Stimulated activated CD4-positive, alpha-beta T cell treated with anti-CD3 and anti-CD28 coated beads, Interleukin-4, amount 100 ng/mL, for 1 hour (primary cell): ENCODE measurements around the gene KIAA1549.

Source experiments
- DNase-seq: peaks from one replicate; pipeline ENCODE4 v3.0.0-alpha.2; 2020

The KIAA1549 gene

DNA sequence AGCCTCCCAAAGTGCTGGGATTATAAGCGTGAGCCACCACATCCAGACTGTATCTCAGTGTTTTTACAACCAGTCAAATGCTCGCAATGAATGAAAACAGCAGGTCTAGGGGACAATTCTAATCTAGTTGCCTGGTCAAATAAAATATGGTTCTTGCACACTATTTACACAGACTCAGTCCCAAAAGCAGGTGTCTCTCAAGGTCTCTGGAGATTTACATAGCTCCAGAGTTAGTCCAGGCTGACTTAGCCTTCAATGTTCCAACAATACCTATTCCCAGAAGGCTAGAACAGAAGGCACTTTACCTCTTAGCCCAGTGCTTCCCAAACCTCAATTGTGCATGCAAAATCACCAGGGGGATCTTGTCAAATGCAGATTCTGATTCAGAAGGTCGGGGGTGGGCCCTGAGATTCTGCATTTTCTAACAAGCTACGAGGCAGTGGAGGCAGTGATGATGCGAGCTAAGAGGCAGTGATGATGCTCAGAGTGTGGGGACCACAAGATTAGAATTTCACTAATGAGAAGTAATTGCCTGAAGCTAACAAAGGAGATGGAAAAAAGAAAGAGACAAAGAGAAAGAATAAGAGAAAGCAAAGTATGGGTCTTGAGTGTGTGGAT lies 6.4 kb downstream of the KIAA1549 start:
- DNase-seq = no peak

GRCh38 chr7:138974103-138974502 lies 7.1 kb downstream of the KIAA1549 start:
- no peak for DNase-seq

DNA sequence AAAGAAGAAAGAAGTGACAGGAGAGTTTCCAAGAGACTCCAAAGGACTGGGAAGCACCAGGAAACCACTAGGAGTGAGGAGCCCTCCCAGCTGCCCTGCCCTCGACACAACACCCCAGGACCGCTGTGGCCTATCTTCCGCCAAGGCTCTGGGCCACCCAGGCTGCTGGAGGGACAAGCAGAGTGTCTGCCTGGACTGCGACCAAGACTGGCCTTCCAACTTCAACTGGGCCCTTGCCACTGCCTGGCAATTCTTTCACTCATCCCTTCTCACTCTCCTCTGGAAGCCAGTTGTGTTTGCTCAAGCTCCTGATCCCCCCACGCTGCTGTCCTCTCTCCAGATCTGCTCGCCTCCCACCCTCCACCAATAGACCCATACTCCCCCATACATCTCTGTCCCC lies 10.2 kb downstream of the KIAA1549 start:
- DNase-seq = no peak

DNA sequence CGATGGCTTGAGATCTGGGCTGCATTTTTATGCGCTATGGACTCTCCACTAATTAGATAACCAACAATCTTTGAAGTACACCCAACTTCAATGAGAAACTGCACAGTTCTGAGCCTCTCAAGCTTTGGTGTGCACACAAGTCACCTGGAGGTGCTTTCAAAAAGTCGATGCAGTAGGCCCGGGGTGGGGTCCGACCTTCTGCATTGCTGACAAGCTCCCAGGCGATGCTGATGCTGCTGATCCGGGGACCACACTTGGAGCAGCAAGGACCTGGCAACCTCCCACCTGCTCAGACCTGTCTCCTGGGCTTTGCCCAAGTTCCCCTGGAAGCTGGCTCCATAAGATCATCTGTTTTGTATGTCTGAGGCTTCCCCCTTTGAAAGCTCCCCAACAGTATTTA lies 10.7 kb downstream of the KIAA1549 start:
- no peak for DNase-seq

DNA sequence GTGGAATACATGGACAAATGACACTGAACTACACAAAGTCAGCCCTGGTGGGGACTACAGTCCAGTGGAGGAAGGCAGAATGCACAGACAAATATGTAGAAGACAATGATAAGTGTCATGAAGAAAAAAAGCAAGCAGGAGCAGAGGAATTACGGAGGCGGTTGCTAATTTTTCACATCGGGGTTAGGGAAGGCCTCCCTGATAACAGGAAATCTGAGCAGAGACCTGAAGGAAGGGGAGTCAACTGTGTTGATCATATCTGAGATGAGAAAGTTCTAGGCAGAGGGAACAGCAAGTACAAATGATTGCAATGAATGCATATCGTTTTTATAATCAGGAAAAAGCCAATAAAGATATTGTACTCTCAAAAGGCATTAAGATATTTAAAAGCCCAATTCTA lies 14.0 kb downstream of the KIAA1549 start:
- DNase-seq = no peak

GRCh38 chr7:138964624-138965436 lies 16.4 kb downstream of the KIAA1549 start:
- DNase-seq = no peak

DNA sequence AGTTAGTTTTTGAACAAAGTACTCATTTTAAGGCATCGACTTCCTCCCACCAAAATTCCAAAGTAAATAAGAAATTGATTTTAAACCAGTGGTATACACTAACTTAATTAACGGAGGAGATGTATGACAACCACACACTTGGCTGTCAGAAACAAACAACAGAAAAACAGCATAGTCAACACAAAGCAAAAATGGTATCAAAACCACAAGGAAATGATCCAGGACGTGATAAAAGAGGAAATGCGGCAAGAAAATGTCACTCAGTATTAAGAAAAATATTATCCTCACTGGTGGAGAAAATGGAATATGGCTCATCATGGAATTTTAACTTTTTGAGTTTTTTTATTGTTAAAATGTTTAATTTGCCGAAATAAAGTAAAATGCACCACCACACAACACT lies 17.5 kb downstream of the KIAA1549 start:
- DNase-seq = no peak

DNA sequence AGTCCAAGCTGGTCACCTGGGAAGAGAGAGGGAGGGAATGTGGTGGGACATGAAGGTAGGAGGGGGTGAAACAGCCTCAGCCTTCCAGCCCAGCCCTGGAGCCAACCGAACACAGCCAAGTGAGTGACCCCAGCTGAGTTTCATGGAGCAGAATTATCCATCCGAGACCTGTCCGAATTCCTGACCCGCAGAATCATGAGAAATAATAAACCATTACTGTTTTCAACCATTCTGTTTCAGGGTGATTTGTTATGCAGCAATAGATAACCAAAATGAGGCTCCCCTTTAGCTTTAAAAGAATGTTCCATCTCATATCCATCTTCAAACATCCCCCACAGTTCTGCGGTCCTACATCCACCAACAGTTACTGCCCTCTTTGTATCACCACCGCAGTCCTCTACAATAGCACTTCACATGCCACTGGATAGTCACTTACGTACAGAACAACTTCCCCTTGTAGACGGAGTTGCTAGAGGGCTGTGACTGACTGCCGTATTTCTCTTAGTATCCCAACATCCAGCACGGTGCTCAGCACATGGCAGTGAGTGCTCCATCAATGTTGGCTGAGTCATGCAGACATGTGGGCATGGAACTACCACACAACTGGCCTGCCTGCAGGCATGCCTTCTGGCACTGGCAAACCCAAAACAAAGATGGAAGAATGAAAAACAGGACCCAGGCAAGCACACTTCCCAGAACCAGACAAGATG lies 18.5 kb downstream of the KIAA1549 start:
- DNase-seq = no peak

- DNase-seq = no peak
These were observed 20.0 kb downstream of the KIAA1549 start for GRCh38 chr7:138961159-138961558.

GRCh38 chr7:138958391-138958956 lies 22.7 kb downstream of the KIAA1549 start:
- no peak for DNase-seq

DNA sequence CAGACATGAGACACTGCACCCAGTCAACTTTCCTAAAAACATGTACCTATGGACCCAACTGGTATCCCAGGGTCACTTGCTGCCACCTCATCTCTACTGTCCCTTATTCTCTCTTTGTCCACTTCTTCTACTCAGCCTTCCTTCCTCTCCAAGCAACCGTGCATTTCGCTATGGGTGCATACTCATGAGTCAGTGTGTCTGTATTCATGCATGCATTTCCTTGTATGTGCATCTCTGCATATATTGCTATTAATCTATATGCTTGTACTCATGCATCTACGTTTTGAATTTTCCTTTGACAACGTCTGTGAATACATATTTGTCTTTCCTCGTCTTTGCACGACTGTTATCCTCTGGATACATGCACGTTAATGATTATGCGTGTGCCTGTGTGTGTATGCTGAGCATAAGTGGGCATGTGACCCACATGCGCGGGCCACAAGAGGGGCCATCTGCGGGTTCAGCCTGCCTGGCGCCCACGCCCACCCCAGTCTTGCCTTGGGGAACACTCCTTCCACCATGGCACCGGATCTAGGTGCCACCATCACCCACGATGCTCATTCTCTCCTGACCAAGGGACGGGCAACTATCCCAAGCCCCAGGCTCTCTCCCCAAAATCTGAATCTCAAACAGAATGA lies 23.3 kb downstream of the KIAA1549 start:
- no peak for DNase-seq

GRCh38 chr7:138957217-138957616 lies 24.0 kb downstream of the KIAA1549 start:
- DNase-seq = no peak

- no peak for DNase-seq
These were observed 26.4 kb downstream of the KIAA1549 start for GRCh38 chr7:138954545-138955475.

GRCh38 chr7:138952791-138953190 lies 28.4 kb downstream of the KIAA1549 start:
- no peak for DNase-seq

- DNase-seq = no peak
These were observed 29.2 kb downstream of the KIAA1549 start for GRCh38 chr7:138951953-138952352.

GRCh38 chr7:138949421-138950088 lies 31.6 kb downstream of the KIAA1549 start:
- DNase-seq = no peak

- DNase-seq = no peak
These were observed 32.8 kb downstream of the KIAA1549 start for GRCh38 chr7:138948403-138948802.

GRCh38 chr7:138945821-138946220 lies 35.4 kb downstream of the KIAA1549 start:
- DNase-seq = no peak

DNA sequence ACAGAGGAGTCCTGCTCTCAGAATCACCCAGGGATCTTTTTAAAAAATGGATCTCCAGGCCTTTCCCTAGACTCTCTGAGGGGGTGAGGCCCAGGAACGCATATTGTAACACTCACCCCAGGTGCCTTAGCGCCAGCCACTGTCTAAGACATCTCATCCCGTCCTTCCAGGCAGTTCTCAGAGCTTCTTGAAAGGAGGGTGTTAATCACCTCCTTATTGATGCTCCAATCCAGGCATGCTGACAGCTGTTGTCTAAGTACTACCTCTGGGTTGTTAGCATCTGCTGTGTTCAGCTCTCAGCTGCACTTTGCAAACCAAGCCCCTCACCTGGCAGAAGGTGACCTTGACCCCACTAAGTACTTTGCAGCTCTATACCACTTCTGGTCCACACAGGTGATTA lies 36.0 kb downstream of the KIAA1549 start:
- no peak for DNase-seq

DNA sequence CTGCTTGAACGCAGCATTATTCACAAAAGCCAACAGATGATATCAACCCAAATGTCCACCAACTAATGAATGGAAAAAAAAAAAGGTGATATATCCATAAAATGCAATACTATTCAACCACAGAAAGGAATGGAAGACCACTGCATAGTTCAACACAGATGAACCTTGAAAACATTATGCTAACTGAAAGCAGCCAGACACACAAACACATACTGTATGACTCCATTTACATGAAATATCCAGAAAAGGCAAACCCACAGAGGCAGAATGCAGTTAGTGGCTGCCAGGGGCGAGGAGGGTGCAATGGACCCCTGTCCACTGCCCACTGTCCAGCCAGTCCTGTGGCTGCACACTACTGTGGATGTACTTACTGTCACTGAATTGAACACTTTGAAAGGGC lies 36.6 kb downstream of the KIAA1549 start:
- no peak for DNase-seq

DNA sequence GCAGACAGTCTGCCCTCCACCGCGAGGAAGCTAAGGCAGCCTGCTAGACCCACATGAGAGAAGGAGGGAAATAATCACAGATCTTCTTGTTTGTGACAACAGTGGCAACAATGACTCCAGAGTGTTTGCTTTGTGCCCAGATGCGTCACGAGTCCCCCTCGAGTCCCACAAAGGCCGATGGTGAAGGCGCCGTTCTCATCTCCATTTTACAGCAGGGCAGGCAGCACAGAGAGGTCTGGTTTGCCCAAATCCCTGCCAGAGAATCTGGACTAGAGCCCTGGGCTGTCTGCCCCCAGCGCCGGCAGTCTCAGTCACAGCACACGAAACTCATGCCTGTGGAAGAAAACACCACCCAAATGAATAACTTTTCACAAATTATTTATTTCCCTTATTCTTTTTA lies 38.1 kb downstream of the KIAA1549 start:
- no peak for DNase-seq
